ENCODE measurements around the gene BRCA2.

The BRCA2 gene

DNA sequence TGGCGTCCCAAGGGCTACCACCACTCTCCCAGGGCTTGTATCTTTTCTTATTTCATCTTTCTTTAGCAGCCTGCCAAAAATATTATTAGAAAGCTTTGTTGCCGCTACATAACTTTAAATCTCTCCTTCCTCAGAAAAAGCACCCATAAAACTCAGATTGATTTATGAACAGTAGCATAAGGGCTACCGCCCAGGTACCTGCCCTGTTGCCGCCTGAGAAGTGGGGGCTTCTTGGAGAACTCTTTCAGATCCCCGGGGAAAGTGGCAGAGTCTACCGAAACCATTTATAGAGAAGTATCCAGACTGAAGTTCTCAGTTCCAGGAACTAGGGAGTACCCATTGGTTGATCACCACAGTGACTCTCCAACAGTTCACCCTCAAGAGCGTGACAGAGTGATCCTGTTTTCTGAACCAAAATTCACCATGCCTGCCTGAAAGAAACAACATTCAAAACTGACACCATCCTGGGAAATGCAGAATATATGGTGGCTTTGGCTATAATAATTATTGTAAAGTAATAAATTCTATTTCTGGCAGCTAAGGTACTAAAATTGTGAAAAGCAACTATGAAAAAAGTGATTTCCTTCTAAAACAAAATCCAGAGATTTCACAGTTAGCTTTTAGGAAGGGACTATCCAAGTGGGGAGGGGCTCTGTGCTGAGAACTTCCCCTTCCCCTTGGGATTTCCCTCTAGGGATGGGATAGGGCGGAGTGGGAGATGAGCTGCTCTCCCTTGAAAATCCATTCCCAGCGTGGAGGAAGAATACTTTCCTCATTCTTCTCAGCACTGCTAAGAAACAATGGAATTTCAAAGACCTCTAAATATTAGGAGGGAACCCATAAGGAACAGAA is 113.5 kb downstream of the BRCA2 start:
- DNase-seq, result peak; percentile 73 to 87 (median 80)

DNA sequence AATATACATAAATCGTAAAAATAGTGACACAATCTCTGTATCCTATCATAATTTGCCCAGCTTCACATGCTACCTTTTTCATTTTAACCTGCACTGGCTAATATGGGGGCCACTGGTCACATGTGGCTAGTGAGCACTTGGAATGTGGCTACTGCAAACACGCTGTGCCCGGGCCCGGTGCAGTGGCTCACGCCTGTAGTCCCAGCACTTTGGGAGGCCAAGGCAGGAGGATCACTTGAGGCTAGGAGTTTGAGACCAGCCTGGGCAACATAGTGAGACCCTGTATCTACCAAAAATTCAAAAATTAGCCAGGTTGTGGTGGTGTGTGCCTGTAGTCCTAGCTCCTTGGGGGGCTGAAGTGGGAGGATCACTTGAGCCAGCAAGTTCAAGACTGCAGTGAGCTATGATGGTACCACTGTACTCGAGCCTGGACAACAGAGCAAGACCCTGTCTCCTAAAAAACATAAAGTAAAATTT is 114.2 kb downstream of the BRCA2 start:
- no peak for DNase-seq

DNA sequence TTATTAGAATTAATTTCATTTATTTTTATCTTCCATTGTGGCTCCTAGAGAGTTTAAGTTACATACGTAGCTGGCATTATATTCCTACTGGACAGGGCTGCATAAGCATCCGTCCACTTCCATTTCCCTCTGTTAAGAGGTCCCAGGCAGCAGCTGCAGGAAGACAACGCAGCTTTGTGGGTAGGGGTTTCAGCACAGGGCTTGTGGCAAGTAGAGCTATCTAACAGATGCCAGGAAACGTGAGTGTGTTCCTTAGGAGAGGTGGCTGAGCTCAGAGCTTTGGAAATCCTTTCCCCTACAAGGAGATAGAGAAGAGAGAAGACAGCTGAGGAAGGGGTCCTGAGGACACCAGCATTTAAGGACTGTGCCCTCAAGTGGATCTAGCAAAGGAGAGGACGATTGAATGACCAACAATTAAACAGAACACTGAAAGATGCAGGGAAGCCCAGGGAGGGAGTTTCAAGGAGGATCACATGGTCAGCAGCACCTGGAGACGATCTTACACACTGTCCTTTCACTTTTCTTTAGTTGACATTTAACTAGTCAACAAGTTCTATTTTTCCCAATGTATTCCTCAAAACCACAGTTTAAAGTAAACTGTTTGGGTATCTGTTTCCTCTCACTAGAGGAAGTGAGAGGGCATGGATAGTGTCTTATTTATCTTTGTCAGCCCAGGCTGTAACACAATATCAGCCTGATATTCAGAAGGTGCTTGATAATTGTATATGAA is 114.9 kb downstream of the BRCA2 start:
- DNase-seq, result no peak

DNA sequence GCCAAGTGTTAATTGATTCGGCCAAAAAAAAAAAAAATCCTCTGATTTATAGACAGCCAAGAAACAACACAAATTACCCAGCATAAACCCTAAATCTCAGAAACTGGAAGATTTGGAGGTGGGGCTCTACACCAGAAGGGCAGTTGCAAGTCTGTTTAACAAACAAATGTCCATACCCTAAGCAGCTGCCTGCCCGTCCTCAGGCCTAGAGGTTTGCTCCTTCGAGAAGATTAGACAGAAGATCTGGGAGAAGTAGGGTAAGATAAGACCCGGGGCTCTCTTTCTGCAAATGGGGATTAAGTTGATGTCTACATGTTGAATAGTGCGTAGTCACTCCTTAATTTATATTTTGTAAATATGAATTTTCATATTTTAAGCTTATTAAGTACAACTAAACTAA is 116.1 kb downstream of the BRCA2 start:
- DNase-seq, result no peak

DNA sequence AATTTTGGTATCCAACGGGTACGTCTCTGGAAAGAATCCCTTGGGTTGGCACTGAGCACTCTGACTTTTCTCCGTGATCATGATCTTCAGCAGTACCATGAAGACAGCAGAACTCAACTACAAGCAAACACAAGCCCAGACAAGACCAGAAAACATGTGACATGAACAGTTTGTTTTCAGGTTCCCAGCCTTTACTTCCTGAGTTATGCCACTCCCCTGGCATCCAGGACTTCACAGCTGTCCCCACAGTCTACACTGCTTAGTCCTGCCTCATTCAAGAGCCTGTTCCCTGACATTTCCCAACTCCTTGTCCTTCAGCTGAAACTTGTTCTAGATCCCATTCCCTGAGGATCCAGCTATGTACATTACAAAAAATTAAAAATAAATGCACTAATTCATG is 117.5 kb downstream of the BRCA2 start:
- no peak for DNase-seq

DNA sequence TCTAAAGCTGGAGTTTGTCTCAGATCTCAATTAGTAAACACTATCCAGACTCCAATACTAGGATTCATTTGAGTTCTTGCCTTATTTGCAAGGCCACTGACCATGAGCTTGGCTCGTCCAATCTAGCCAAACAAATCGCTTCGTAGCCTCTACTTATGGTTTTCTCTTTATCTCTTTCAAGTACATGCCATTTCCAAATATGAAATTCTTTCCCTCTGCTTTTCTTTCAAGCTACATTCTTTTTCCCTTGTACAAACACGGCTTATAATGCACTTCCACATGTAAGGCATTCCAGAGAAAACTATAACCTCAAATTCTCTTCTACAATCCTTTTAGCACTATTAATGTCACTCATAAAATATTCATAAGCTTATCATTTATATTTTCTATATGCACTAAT is 123.6 kb downstream of the BRCA2 start:
- DNase-seq, result no peak

DNA sequence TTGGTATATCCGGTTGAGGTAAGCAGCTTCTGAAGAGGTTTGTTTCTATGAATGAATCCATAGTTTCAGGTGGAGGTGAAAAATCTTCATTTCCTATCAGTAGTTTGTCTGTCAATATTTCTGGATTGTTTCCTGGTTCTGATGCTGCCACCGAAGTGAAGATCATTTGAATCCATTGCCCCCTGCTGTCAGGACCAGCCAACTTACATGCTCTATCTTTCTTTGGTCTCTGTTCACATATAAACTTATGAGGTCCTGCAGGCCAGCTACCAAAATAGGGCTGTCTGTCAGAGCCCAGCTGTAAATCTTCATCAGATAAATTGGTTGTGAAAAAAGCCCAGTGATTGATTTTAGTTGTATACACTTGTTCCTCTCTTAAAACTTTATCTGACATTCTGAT is 127.8 kb downstream of the BRCA2 start:
- DNase-seq, result peak; percentile 39 to 68 (median 59)

DNA sequence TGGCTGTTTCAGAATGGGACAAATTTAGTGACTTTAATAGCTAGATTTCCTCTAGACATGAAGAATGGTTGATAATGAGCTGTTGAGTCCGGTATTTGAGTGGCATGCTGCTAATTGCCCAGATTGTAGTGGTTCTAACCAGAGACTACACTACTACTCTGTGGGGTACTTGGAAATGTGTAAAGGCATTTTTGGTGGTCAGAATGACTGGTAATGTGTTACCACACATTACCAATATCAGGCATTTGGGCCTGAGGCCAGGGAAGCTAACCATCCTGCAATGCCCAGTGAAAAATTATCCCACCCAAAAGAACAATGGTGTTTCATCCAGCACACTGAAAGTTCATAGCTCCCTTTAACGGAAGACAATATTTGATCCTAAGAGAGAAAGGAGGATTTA is 130.2 kb downstream of the BRCA2 start:
- no peak for DNase-seq

DNA sequence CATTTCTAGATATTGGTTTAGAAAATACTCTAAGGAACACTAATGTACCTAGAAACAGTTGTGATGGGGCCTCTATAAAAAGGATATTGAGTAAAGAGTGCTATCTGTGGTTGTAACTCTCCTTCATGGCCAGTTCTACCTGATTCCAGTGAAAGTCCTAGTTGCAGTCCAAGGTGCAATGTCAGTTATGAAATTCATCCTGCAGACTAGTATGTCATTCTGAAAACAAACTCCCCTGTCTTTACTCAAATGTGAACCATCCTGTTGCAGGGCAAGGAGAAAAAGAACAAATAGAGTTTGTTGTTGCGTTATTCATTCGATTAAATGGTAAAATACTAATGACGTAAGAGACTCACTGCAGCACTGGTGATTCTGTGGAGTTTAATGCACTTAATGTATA is 130.9 kb downstream of the BRCA2 start:
- DNase-seq, result no peak

DNA sequence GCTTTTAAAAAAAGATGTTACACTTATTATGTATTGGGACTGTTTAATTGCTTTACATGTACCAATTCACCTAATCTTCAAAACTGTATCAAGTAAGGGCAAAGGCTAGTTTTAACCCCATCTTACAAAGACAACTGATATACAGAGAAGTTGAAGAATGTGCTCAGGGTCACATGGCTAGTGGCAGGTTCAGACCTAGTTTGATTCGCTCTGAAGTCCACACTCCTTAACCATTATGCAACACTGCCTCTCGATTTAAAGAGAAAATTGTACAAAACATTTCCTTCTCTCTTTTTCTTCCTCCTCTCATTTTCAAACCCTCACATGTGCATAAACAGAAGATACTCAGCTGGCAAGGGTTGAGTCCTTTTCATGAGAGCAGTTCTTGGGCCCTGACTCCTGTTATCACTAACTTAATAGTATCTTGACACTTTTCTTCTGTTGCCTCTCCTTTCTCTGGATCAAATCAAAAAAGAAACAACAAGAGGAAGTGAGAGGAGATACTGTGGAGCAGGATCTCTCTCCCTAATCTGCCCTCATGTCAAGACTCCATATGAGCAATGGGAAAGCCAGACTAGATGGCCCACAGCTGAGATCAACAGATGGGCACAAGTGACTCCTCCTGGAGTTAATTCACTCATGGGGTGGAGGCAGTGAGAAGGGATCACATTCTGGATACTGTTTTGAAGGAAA is 131.6 kb downstream of the BRCA2 start:
- DNase-seq, result peak in 3 of 4 experiments; percentile 9 to 46 (median 31)

DNA sequence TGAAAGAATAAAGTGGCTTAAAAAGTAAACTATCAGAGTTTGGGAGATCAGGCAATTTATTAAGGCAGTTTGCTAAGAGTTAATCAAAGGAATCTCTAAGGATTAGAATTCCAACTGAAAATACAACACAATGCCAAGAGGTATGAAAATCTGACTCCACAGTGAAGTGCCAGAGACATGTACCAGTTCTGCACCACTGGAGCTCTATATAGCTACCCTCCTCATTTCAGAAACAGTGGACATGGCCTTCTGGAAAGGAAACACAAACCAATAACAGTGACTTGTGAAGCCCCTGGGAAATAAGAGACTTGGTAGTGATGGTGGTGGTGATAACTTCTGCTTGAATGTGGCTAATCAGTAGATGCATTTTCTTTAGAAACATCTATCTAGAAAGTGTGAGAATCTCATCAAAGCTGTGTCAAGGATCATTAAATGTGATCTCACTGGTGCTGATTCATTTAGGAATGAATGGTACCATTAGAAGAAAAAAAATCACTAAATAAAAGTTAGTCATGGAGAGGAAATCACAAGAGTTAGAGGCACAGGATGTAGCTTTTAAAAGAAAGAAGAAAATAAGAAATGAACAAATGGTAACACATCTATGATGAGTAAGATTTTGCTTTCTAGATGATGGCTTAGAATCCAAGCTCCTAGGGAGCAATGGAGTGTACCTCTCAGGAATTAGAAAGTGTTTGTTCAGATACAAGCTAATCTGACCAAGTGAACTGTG is 132.8 kb downstream of the BRCA2 start:
- no peak for DNase-seq

DNA sequence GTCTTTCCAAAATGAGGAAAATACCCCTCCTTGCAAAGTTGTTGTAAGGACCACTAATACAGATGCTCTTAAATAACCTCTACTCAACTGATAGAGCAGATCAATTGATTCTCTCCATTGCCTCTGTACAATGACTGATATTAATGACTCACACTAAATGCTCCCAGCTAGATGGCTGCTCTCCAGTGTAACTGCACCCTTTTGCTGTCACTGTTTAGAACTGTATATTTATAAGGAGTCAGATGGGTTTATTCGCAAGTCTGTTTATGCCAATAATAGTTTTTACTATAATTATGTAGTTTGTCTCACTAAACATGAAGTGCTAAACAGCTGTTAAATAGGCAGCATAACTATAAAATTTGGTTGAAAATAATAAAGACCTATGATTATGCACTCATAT is 133.7 kb downstream of the BRCA2 start:
- DNase-seq, result no peak
